Measurements from ENCODE around the gene LONP1.
A peak's percentile ranks its signal among the peaks of the same experiment; 100 is the strongest.

Gene LONP1

DNA sequence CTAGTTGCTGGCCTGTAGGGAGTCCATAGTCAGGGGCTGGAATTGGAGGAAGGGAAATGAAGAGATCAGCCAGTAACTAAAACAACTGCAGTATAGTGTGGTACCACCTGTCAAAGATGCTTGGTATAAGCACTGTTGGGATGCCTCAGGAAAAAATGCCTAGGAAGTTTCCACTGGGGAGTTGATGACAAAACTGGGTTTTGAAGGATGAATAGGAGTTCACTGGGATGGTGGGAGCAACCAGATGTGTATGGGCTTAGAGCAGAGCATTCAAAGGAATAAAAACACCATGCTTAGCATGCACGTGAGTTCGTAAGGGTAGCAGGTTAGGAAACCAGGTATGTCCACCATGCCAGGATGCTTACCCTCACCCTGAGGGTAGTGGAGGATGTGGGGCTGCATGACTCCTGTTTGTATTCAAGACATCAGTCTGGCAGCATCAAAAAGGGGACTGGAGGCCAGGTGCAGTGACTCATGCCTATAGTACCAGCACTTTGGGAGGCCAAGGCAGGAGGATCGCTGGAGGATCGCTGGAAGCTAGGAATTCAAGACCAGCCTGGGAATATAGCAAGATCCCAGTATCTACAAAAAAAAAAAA is 7.6 kb upstream of the LONP1 start:
- H3K4me3 Mint-ChIP-seq: no peak overlapping the region
- no peak overlapping the region for H3K27ac Mint-ChIP-seq
- H3K9me3 Mint-ChIP-seq: peaks cover 7% of the 10 kb centered on the region
- H3K27me3 Mint-ChIP-seq (ENCODE audit: low read depth): peaks cover 10% of the 10 kb centered on the region
- H3K4me1 Mint-ChIP-seq: no peaks in the 10 kb centered on the region
- TF ChIP-seq CTCF (IDR thresholded peaks at IDR 0.05; ENCODE audit: unreplicated experiment in 3 of 3): no peak
- no peaks in the 10 kb centered on the region for H3K36me3 Mint-ChIP-seq (ENCODE audit: low read depth)

- Mint-ChIP-seq H3K4me1 (peaks cover 9% of the 10 kb centered on the region), H3K36me3 (ENCODE audit: low read depth) (peaks cover 9% of the 10 kb centered on the region), H3K9me3 (no peaks in the 10 kb centered on the region), H3K4me3 (peak overlapping the region; percentile 94 to 96 (median 94)), H3K27me3 (ENCODE audit: low read depth) (no peaks in the 10 kb centered on the region), H3K27ac (peak overlapping the region; percentile 56 to 98 (median 87))
- no peak for TF ChIP-seq CTCF (IDR thresholded peaks at IDR 0.05; ENCODE audit: unreplicated experiment in 3 of 3)
Observed at GRCh38 chr19:5719274-5719960, 529 bp downstream of the LONP1 start.

- peaks cover 13% of the 10 kb centered on the region for H3K36me3 Mint-ChIP-seq (ENCODE audit: low read depth)
- TF ChIP-seq CTCF (IDR thresholded peaks at IDR 0.05; ENCODE audit: unreplicated experiment in 3 of 3): no peak
- peak overlapping the region; percentile 56 to 87 (median 78) for H3K27ac Mint-ChIP-seq
- H3K4me1 Mint-ChIP-seq: peaks cover 9% of the 10 kb centered on the region
- no peaks in the 10 kb centered on the region for H3K9me3 Mint-ChIP-seq
- H3K27me3 Mint-ChIP-seq (ENCODE audit: low read depth): no peaks in the 10 kb centered on the region
- H3K4me3 Mint-ChIP-seq: peak overlapping the region; percentile 94
Observed at GRCh38 chr19:5718579-5719273, 1.2 kb downstream of the LONP1 start.

DNA sequence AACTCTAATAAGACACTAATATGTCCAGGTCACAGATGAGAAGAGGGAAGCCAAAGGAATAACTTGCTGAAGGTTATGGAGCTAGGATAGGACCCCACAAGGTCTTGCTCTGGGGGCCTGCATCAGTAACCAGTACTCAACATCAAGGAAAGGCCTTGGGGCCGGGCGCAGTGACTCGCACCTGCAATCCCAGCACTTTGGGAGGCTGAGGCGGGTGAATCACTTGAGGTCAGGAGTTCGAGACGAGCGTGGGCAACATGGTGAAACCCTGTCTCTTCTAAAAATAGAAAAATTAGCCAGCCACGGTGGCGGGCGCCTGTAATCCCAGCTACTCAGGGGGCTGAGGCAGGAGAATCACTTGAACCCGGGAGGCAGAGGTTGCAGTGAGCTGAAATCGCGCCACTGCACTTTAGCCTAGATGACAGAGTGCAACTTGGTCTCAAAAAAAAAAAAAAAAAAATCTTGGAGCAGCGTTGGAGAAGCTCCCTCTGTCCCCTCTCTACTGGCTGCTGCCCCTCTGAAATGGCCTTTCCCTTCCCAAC is 1.8 kb downstream of the LONP1 start:
- Mint-ChIP-seq H3K27me3 (ENCODE audit: low read depth) (no peaks in the 10 kb centered on the region), H3K4me3 (peak overlapping the region; percentile 94), H3K36me3 (ENCODE audit: low read depth) (peaks cover 19% of the 10 kb centered on the region), H3K4me1 (peaks cover 9% of the 10 kb centered on the region), H3K9me3 (no peaks in the 10 kb centered on the region), H3K27ac (no peak overlapping the region)
- TF ChIP-seq CTCF (IDR thresholded peaks at IDR 0.05; ENCODE audit: unreplicated experiment in 3 of 3): no peak

DNA sequence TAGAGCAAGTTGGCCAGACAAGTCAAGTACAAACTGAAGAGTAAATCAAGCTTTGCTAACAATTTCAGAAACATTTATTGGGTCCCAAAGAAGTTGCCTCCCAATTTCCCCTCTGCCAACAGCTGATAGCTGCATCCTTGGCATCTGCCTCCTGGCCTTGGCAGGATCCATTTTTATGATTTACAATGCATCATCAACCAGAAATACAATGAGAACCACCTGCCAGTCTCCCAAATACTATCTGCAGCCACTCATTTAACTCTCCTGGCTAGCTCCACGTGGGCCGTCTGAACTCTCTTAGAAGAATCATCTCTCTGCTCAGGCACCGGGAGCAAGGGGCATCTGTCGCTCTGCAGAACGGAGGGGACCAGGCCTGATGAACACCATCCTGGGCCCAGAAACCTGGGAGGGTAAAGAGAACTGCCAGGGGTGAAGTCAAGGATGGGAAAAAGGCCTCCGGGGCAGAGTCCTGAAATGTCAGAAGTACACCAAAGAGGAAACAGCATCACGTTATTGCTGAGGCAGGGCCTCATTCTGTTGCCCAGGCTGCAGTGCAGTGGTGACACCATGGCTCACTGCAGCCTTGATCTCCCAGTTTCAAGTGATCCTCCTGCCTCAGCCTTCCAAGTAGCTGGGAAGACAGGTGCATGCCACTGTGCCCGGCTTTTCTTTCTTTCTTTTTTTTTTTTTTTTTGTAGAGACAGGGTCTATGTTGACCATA is 2.6 kb downstream of the LONP1 start:
- H3K27me3 Mint-ChIP-seq (ENCODE audit: low read depth): no peaks in the 10 kb centered on the region
- peak overlapping the region; percentile 83 to 94 (median 94) for H3K4me3 Mint-ChIP-seq
- H3K4me1 Mint-ChIP-seq: peaks cover 9% of the 10 kb centered on the region
- peaks cover 24% of the 10 kb centered on the region for H3K36me3 Mint-ChIP-seq (ENCODE audit: low read depth)
- no peak for TF ChIP-seq CTCF (IDR thresholded peaks at IDR 0.05; ENCODE audit: unreplicated experiment in 3 of 3)
- H3K9me3 Mint-ChIP-seq: no peaks in the 10 kb centered on the region
- no peak overlapping the region for H3K27ac Mint-ChIP-seq
